HG02623 (cell line): Measurements from ENCODE around the gene DENND1C.

ENCODE experiments used
- ATAC-seq: cut with Tn5 transposase; IDR thresholded peaks from one replicate; pipeline ENCODE4 v1.9.1; 2021; ENCODE audit warnings: moderate library complexity; ENCODE audit not compliant: unreplicated experiment

Gene DENND1C, protein sequence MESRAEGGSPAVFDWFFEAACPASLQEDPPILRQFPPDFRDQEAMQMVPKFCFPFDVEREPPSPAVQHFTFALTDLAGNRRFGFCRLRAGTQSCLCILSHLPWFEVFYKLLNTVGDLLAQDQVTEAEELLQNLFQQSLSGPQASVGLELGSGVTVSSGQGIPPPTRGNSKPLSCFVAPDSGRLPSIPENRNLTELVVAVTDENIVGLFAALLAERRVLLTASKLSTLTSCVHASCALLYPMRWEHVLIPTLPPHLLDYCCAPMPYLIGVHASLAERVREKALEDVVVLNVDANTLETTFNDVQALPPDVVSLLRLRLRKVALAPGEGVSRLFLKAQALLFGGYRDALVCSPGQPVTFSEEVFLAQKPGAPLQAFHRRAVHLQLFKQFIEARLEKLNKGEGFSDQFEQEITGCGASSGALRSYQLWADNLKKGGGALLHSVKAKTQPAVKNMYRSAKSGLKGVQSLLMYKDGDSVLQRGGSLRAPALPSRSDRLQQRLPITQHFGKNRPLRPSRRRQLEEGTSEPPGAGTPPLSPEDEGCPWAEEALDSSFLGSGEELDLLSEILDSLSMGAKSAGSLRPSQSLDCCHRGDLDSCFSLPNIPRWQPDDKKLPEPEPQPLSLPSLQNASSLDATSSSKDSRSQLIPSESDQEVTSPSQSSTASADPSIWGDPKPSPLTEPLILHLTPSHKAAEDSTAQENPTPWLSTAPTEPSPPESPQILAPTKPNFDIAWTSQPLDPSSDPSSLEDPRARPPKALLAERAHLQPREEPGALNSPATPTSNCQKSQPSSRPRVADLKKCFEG

GRCh38 chr19:6481541-6482342 lies at the start of gene DENND1C:
DENND1C (minus strand) TSS chr19:6481787; CDS start chr19:6481695, 92 bp downstream.
- ATAC-seq, result peak; percentile 55

DNA sequence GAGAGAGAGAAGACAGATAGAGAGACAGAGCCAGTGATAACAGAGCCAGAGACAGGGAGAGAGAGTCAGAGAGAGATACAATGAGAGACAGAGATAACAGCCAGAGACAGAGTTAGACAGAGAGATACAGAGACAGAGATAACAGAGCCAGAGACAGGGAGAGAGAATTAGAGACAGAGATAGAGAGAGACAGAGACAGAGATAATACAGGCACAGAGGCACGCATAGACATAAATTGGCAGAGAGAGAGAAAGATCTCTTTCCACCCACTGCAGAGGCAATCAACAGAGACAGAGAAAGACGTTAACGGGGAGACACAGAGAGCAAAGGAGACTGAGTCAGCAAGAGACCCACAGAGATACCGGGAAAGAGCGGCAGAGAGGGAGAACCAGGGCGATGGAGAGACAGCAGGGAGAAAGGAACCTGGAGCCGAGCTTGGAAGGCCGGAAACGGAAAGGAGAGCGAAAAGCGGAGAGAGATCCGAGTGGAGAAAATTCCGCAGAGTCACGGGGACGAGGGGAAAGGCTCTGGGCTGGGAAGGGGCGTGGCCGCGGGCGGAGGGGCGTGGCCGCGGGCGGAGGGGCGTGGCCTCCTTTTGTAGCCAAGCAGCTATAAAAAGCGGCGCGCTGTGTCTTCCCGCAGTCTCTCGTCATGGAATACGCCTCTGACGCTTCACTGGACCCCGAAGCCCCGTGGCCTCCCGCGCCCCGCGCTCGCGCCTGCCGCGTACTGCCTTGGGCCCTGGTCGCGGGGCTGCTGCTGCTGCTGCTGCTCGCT lies 49.0 kb upstream of the DENND1C start, which contains the start of gene TNFSF9:
TNFSF9 (plus strand) TSS at position 641 of the 777 bp plus-strand sequence; CDS start at position 652, 11 bp downstream.
- ATAC-seq, result peak; percentile 22

DNA sequence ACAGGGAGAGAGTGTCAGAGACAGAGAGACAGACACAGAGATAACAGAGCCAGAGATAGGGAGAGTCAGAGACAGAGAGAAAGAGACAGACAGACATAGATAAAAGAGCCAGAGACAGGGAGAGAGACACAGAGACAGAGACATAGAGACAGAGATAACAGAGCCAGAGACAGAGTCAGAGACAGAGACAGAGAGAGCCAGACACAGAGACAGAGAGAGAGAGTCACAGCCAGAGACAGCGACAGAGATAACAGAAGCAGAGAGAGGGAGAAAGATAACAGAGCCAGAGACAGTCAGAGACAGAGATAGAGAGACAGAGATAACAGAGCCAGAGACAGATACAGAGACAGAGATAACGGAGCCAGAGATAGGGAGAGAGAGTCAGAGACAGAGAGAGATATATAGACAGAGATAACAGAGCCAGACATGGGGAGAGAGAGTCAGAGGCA lies 48.4 kb upstream of the DENND1C start:
- ATAC-seq, result no peak

DNA sequence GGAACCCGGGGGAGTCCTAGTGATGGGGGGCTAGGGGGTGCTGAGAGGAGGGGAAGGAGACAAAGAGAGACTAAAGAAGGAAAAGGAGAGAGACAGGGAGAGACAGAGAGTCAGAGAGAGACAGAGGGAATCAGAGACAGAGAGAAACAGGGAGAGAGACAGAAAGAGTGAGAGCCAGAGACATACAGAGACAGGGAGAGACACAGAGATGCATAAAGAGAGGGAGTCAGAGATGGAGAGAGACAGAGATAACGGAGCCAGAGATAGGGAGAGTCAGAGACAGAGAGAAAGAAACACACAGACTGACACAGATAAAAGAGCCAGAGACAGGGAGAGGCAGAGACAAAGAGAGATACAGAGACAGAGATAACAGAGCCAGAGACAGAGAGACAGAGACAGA lies 47.8 kb upstream of the DENND1C start:
- ATAC-seq, result no peak

- ATAC-seq, result no peak
Observed at GRCh38 chr19:6528544-6529121, 47.0 kb upstream of the DENND1C start.

GRCh38 chr19:6527893-6528543 lies 46.4 kb upstream of the DENND1C start:
- ATAC-seq, result peak; percentile 42

DNA sequence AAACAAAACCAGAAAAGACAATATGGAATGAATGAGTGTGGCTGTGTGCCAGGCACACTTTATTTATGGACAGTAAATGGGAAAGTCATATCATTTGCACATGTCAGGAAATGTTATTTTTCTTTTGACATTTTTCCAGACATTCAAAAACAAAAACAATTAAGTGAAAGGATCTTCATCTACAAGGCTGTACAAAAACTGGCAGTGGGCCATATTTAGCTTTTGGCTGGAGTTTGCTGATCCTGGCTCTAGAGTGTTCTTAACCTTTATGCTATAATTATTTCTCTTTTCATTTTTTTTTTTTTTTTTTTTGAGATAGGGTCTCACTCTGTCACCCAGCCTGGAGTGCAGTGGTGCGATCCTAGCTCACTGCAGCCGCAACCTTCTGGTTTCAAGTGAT lies 42.7 kb upstream of the DENND1C start:
- no peak for ATAC-seq

DNA sequence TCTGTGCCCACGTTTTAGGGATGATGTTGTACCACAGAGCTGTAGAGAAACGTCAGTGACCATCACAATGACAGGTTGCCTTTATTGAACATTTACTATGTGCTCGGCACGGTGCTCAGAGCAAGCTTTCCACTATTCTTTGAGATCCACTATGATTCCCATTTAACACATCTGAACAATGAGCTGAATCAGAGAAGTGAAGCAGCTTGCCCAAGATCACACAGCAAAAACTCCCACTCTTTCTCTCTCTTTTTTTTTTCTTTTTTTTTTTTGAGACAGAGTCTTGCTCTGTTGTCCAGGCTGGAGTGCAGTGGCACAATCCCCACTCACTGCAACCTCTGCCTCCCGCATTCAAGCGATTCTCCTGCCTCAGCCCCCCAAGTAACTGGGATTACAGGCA lies 41.1 kb upstream of the DENND1C start:
- no peak for ATAC-seq

DNA sequence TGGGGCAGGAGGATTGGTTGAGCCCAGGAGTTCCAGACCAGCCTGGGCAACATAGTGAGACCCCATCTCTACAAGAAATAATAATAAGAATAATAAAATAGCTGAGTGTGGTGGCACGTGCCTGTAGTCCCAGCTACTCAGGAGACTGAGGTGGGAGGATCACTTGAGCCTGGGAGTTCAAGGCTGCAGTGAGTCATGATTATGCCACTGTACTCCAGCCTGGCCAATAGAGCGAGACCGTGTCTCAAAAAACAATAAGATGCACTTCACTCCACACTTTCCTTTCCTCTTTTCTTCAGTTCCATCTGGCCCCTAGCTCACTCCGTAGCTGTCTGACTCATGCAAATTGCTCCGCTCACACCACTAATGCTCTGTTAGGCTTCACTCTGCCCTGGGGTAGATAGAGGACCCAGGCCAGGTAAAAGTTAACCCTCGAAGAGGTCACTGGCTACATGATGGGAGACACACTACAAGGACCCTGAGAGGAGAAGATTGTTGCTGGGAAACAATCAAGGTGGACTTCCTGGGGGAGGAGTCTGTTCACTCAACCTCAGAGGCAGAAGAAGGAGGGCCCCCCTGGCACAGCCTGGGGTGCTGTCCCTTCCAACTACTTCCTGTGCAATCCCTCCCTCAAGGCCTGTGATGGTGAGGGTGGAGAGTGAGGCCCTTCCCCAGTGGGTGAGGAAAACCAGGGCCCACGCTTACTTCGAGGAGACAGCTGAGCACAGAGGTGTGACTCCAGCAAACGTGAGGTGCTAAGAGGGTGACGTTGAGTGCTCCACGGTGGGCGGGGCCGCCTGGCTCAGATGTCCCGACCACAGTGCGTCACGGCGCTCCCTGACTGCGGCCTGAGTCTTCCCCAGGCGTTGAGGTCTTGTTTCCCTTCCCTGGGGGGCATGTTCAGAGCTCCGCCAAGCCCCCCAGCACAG lies 40.4 kb upstream of the DENND1C start:
- ATAC-seq, result peak; percentile 49

GRCh38 chr19:6519289-6519688 lies 37.7 kb upstream of the DENND1C start:
- no peak for ATAC-seq

DNA sequence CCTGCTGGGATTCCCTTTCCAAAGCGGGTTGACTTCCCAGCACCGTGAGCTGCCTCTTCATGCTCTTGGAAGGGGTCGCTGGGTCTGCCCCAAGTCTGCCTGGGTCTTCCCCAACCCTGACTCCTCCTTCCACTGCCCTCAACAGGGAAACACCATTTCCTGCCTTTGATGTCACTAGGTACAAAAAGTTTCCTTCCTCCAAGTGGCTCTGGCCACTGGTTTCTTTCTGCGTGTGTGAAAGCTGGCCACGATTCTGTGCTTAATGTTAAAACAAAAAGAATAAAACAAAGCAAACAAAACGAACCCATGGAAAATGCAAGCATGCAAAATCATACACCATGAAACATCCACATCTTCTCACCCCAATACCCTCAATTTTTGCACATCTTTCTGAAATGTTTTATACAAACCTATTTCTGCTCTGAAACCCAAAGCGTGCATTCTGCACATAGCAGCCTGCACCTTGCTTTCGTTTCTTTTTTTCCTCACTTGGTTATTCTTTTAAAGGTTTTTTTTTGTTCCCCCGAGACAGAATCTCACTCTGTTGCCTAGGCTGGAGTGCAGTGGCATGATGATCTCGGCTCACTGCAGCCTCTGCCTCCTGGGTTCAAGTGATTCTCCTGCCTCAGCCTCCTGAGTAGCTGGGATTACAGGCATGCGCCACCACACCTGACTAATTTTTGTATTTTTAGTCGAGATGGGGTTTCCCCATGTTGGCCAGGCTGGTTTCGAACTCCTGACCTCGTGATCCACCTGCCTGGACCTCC lies 36.7 kb upstream of the DENND1C start:
- no peak for ATAC-seq

GRCh38 chr19:6516659-6517291 lies 35.2 kb upstream of the DENND1C start:
- ATAC-seq, result peak; percentile 49

DNA sequence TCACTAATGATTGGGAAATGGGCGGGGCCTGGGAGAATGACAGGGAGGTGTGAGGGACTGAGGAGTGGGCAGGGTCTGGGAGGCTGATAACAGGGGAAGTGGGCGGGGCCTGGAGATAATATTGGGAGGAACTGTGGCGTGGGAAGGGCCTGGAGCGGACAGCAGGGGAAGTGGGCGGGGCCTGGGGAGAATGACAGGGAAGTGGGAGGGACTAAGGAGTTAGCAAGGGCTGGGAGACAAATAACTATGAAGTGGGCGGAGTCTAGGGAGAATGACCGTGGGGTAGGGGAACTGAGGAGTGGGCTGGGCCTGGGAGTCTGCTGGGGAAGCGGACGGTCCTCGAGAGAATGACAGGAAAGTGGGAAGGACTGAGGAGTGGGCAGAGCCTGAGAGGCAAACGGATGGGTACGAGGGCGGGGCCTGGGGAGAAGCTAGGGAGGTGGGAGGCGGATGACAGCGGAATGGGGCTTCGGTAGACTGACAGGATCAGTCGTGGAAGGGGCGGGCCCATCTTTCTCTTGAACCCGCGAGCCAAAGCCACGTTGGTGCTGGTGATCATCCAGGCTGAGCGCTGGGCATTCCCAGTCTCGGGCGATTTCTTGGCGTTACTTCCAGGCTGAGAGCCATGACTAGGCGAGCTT lies 34.6 kb upstream of the DENND1C start:
- peak; percentile 42 for ATAC-seq

DNA sequence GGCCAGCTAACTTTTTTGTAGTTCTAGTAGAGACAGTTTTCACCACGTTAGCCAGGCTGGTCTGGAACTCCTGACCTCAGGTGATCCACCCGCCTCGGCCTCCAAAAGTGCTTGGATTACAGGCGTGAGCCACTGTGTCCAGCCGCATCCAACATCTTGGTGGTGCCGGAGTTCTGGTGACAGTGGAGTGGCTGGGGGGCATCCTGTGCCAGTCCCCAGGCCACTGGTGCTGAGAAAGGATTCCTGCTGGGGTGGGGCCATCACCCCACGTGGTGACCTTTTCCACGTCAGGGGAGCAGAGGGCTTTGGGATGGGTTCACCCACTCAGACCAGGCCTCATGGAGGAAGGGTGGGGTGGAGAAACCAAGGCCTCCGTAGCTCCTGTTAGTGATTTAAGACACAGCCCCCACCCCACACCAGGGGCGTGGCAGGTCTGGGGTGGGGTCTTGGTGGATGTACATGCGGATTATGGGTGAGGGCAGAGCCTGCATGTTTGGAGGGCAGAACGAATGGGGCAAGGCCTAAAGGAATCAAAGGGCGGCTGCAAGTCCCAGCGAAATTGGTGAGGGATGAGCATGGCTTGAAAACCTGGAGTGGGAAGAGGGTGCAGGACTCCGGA lies 33.4 kb upstream of the DENND1C start:
- no peak for ATAC-seq

GRCh38 chr19:6514089-6514488 lies 32.5 kb upstream of the DENND1C start:
- no peak for ATAC-seq

DNA sequence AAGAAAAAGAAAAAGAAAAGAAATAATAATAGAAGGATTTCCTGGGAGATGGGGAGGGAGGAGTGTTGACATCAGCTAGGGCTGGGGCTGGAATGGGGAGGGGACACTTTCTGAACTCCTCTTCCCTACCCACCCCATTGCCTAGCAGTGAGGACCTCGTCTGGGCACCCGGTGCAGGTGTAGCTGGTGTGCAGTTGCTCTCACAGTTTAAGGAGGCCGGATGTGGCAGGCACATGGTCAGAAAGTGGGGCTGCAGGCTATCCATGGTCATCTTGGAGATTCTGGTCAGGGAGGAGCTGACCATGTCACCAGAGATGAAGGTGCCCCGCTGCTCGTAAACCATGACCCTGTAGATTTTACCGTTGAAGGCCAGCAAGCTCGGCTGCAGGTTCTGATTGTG lies 29.0 kb upstream of the DENND1C start:
- ATAC-seq, result no peak
